Measurements from ENCODE around the gene AOPEP. TPM values are rescaled to one million over a fixed set of nuclear protein-coding genes. Genes with fewer than 3 reads are reported as not detected.

The AOPEP gene
- total RNA-seq, 1 experiment from 2014 or later, result 55.5 TPM

- DNase-seq (ENCODE audit: low read depth), result no peak
- in situ Hi-C loops (cut with HindIII; ENCODE audit: low pct_unique_long_range_greater_than_20kb, low sequenced_read_pairs), result no loop called here
These were observed 185.6 kb downstream of the AOPEP start for GRCh38 chr9:94911986-94912635.

- in situ Hi-C loops (cut with HindIII; ENCODE audit: low pct_unique_long_range_greater_than_20kb, low sequenced_read_pairs), result no loop called here
- peak; percentile 79 for DNase-seq (ENCODE audit: low read depth)
These were observed 186.3 kb downstream of the AOPEP start for GRCh38 chr9:94912700-94913249.

GRCh38 chr9:94913550-94913949 lies 187.1 kb downstream of the AOPEP start:
- in situ Hi-C loops (cut with HindIII; ENCODE audit: low pct_unique_long_range_greater_than_20kb, low sequenced_read_pairs), result no loop called here
- DNase-seq (ENCODE audit: low read depth), result no peak

DNA sequence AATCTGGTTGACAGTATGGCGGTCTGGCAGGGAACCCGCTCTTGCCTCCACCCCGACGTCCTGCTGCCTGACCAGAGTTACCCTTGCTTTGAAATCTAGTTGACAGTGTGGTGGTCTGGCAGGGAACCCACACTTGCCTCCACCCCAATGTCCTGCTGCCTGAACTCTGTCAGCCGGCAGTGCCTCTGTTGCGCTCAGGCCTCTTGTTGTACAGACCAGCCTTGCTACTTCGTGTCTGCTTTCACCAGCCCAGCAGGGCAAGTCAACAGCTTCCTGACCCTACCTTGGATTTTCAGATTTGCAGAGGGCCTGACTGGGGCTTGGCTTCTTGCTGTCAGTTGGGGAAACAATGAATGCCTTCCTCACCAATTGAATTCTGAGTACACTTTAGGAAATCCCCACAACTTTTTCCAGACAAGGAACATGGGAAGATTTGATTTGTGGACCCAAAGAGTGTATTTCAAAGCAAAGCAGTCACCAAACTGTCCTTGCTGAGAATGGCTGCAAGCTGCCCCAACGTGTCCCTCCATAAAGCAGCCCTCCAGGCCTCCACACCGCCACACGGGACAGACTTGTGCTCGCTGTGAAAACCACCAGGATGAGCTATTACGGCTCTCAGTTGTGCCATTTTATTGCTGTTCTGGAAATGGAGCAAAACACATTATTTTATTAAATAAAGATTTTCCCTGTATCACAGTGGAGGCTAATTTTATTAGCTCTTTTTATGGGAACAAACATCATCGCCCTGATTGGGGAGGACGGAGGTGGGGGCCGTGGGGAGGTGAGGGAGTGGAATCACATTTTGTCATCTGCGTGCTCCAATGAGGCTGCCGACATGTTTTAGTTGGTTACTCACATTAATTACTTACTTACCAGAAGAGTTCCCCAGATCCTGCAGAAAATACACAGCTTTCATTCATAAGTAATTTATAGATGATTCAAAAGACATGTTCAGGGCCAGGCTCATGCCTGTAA lies 189.3 kb downstream of the AOPEP start:
- no peak for DNase-seq (ENCODE audit: low read depth)
- in situ Hi-C loops (cut with HindIII; ENCODE audit: low pct_unique_long_range_greater_than_20kb, low sequenced_read_pairs), result no loop called here

- no peak for DNase-seq (ENCODE audit: low read depth)
- in situ Hi-C loops (cut with HindIII; ENCODE audit: low pct_unique_long_range_greater_than_20kb, low sequenced_read_pairs), result no loop called here
These were observed 190.5 kb downstream of the AOPEP start for GRCh38 chr9:94916956-94917355.

GRCh38 chr9:94918038-94918753 lies 191.7 kb downstream of the AOPEP start:
- DNase-seq (ENCODE audit: low read depth), result no peak
- in situ Hi-C loops (cut with HindIII; ENCODE audit: low pct_unique_long_range_greater_than_20kb, low sequenced_read_pairs), result no loop called here

DNA sequence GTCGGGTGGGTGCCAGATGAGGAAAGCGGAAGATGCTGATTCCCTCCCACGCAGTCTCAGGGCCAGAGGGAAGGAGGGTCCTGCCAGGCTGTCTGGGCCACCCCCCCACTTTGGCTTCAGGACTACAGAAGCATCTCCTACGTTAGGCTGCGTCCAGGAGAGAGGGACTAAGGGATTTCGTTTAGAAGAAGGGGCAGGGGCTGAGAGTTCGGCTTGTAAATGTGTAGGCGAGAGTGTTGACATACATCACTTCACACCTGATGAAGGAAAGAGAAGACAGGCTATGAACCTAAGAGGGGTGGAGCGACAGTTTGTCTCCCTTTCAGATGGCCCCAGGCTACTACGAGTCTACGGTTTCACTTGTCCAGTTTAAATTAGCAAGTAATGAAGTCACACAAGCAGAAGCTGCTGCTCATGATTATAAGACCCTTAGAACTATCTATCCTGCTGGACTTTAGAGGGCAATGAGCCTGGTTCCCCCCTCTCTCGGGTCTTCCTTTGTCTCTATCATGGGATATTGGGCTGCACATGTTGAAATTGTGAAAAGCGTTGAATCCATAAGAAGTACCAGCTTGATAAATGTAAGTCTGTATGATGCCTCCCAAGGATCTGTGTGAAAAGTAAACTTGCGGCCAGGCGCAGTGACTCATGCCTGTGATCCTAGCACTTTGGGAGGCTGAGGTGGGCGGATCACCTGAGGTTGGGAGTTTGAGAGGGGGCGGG lies 193.0 kb downstream of the AOPEP start:
- in situ Hi-C loops (cut with HindIII; ENCODE audit: low pct_unique_long_range_greater_than_20kb, low sequenced_read_pairs), result no loop called here
- peak; percentile 59 for DNase-seq (ENCODE audit: low read depth)

- DNase-seq (ENCODE audit: low read depth), result no peak
- in situ Hi-C loops (cut with HindIII; ENCODE audit: low pct_unique_long_range_greater_than_20kb, low sequenced_read_pairs), result no loop called here
These were observed 194.1 kb downstream of the AOPEP start for GRCh38 chr9:94920420-94921091.

- in situ Hi-C loops (cut with HindIII; ENCODE audit: low pct_unique_long_range_greater_than_20kb, low sequenced_read_pairs), result no loop called here
These were observed 194.6 kb downstream of the AOPEP start for GRCh38 chr9:94921092-94921471.

GRCh38 chr9:94921656-94922055 lies 195.2 kb downstream of the AOPEP start:
- in situ Hi-C loops (cut with HindIII; ENCODE audit: low pct_unique_long_range_greater_than_20kb, low sequenced_read_pairs), result no loop called here
- DNase-seq (ENCODE audit: low read depth), result no peak

More at GRCh38 chr9:94921092-94921471, 194.6 kb downstream of the AOPEP start:
- DNase-seq (ENCODE audit: low read depth), result peak; percentile 54

DNA sequence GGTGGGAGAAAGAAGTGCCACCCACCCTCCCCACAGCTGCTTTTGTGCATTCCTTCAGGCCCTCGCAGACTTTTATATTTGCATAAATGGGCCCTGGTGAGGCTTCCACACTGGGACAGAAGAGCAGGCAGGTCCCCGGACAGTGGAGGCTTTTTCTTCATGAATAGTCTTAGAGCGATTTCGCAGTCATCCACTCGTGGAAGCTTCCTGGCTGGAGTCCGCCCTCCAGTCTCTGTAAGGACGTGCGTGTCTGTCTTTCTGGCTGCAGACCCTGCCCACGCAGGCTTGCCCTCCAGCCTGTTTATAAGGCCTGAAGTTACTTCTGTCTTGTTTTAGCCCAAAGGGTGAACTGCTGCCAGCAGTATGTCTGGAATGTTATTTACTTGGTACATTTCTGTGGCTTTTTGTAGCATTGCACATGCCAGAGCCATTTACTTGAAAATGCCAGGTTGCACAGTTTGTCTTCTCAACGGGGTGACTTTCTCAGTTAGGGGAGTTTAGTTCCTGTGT lies 195.7 kb downstream of the AOPEP start:
- in situ Hi-C loops (cut with HindIII; ENCODE audit: low pct_unique_long_range_greater_than_20kb, low sequenced_read_pairs), result no loop called here
- peak; percentile 76 for DNase-seq (ENCODE audit: low read depth)

- DNase-seq (ENCODE audit: low read depth), result no peak
- in situ Hi-C loops (cut with HindIII; ENCODE audit: low pct_unique_long_range_greater_than_20kb, low sequenced_read_pairs), result no loop called here
These were observed 196.2 kb downstream of the AOPEP start for GRCh38 chr9:94922691-94923107.

DNA sequence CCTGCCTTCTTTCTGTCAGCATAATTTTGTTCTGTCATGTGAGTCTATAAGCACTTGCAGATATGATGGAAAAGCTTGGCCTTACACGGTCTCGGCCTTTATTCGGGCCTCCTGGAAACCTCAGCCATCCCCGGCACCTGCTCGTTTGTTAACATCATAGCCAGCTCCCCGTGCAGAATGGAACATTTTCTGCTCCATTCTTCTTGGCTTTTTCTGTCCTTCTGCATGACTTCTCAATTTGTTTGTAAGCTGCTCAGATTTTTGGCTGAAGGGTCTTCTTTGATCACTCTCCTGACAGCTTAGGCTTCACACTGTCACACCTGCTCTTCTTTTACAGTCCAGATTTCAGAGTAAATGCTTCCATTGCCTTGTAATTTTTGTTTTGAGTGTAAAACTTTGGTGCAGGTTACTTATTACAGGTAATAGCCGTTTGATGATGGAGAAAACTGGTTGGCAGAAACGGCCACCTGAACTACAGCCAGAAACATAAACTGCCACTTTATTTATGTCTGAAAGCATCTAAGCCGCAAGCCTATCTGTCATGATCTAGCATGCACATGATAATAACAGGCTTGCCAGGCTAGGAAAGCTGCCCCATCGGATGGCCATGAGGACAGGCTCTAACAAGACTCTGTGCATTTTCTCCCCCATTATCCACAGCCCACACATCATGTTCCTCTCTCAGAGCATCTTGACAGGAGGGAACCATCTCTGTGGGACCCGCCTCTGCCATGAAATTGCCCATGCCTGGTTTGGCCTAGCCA lies 197.0 kb downstream of the AOPEP start:
- no peak for DNase-seq (ENCODE audit: low read depth)
- in situ Hi-C loops (cut with HindIII; ENCODE audit: low pct_unique_long_range_greater_than_20kb, low sequenced_read_pairs), result no loop called here

GRCh38 chr9:94925751-94926430 lies 199.4 kb downstream of the AOPEP start:
- in situ Hi-C loops (cut with HindIII; ENCODE audit: low pct_unique_long_range_greater_than_20kb, low sequenced_read_pairs), result no loop called here
- no peak for DNase-seq (ENCODE audit: low read depth)

GRCh38 chr9:94926431-94926800 lies 199.9 kb downstream of the AOPEP start:
- no peak for DNase-seq (ENCODE audit: low read depth)
- in situ Hi-C loops (cut with HindIII; ENCODE audit: low pct_unique_long_range_greater_than_20kb, low sequenced_read_pairs), result no loop called here

GRCh38 chr9:94927048-94927761 lies 200.7 kb downstream of the AOPEP start:
- DNase-seq (ENCODE audit: low read depth), result no peak
- in situ Hi-C loops (cut with HindIII; ENCODE audit: low pct_unique_long_range_greater_than_20kb, low sequenced_read_pairs), result no loop called here
